Measurements from ENCODE around the gene P2RX3.

P2RX3 gene

GRCh38 chr11:57421066-57421465 lies 82.9 kb downstream of the P2RX3 start:
- TF ChIP-seq EZH2 (IDR thresholded peaks at IDR 0.05; ENCODE audit: borderline replicate concordance, low read depth, low read length, severe bottlenecking) (no peak), CTCF (IDR thresholded peaks at IDR 0.05; ENCODE audit: borderline replicate concordance, extremely low read depth, low read length, poor library complexity, severe bottlenecking) (no peak)
- no peak for DNase-seq
- Histone ChIP-seq H3K79me2 (ENCODE audit: insufficient read depth, low read length) (peaks cover 55% of the 10 kb centered on the region), H3K36me3 (ENCODE audit: insufficient read depth, low read length) (peaks cover 88% of the 10 kb centered on the region), H3K27me3 (ENCODE audit: insufficient read depth, low read length, poor library complexity) (no peaks in the 10 kb centered on the region), H2AFZ (ENCODE audit: low read depth, low read length) (no peak overlapping the region), H3K4me1 (ENCODE audit: insufficient read depth, low read length) (peaks cover 37% of the 10 kb centered on the region), H3K9me3 (ENCODE audit: insufficient read depth, low read length, severe bottlenecking) (no peaks in the 10 kb centered on the region), H3K27ac (ENCODE audit: low read length) (no peak overlapping the region), H4K20me1 (ENCODE audit: insufficient read depth, low read length) (peaks cover 59% of the 10 kb centered on the region), H3K4me2 (ENCODE audit: insufficient read depth, low read length) (no peak overlapping the region), H3K9ac (ENCODE audit: low read depth, low read length) (no peak overlapping the region), H3K4me3 (ENCODE audit: low read depth in 1 of 2, low read length in 2 of 2) (no peak overlapping the region)
- no peak for ATAC-seq (ENCODE audit: insufficient read depth, low read depth)

DNA sequence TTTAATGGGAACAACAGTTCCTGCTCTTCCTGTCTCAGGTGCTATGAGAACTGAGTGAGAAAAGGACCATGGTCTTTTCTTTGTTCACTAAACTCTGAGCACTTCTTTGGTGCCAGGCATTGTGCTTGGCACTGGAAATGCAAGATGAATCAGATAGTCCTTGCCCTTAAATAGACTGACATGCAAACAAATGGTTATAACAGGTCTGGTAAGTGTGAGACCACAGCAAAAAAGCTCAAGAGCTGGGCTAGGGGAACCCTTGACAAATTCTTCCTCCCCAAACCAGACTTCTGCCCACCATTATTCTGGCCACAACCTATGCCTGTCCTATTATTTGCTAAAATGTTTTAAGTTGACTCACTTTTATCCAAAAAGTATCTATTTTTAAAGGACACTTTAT lies 83.7 kb downstream of the P2RX3 start:
- DNase-seq, result no peak

More for the DNA sequence above, 83.7 kb downstream of the P2RX3 start:
- H4K20me1 ChIP-seq (ENCODE audit: insufficient read depth, low read length), result peaks cover 53% of the 10 kb centered on the region
- no peak overlapping the region for H3K27ac ChIP-seq (ENCODE audit: low read length)
- H3K9me3 ChIP-seq (ENCODE audit: insufficient read depth, low read length, severe bottlenecking), result no peaks in the 10 kb centered on the region
- peaks cover 83% of the 10 kb centered on the region for H3K36me3 ChIP-seq (ENCODE audit: insufficient read depth, low read length)
- H3K4me1 ChIP-seq (ENCODE audit: insufficient read depth, low read length), result peaks cover 42% of the 10 kb centered on the region
- H3K9ac ChIP-seq (ENCODE audit: low read depth, low read length), result no peak overlapping the region
- ATAC-seq (ENCODE audit: insufficient read depth, low read depth), result no peak
- peaks cover 59% of the 10 kb centered on the region for H3K79me2 ChIP-seq (ENCODE audit: insufficient read depth, low read length)
- TF ChIP-seq CTCF (IDR thresholded peaks at IDR 0.05; ENCODE audit: borderline replicate concordance, extremely low read depth, low read length, poor library complexity, severe bottlenecking) (no peak), EZH2 (IDR thresholded peaks at IDR 0.05; ENCODE audit: borderline replicate concordance, low read depth, low read length, severe bottlenecking) (no peak)
- H3K4me3 ChIP-seq (ENCODE audit: low read depth in 1 of 2, low read length in 2 of 2), result no peak overlapping the region
- H3K4me2 ChIP-seq (ENCODE audit: insufficient read depth, low read length), result no peak overlapping the region
- no peak overlapping the region for H2AFZ ChIP-seq (ENCODE audit: low read depth, low read length)
- no peaks in the 10 kb centered on the region for H3K27me3 ChIP-seq (ENCODE audit: insufficient read depth, low read length, poor library complexity)
